OCI-LY7 (cell line): ENCODE results near the gene NRG2.

Experiments
- CTCF ChIP-seq: fragments of 200-600 bp; sonication (generic); conservative IDR thresholded peaks from 2 replicates; pipeline ENCODE4 v1.5.1; 2014; ENCODE audit warnings: mild to moderate bottlenecking, antibody characterized with exemption, low read length, moderate library complexity, mixed read lengths
- EZH2phosphoT487 ChIP-seq: fragments of 200-600 bp; sonication (generic); IDR thresholded peaks from 2 replicates; pipeline ENCODE4 v1.6.1; 2018; ENCODE audit warnings: low read depth, borderline replicate concordance, mild to moderate bottlenecking, mixed run types, antibody characterized with exemption, low read length, moderate library complexity, mixed read lengths

DNA sequence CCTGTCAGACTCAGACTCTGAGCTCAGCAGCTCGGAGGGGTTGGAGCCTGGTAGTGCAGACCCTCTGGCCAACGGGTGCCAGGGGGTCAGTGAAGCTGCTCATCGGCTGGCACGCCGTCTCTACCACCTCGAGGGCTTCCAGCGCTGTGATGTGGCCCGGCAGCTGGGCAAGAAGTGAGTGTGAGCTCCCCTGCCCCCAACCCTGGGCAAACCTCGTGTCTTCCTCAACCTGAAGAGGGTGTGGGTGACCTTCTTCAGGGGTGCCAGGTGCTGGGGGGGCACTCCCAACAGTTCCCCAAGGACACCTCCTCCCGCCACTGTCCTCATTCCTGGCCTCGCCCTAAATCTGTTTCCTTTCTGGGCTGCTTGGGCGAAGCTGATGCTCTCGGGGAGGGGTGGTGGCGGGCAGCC, 228.9 kb downstream of the NRG2 start:
- TF ChIP-seq EZH2phosphoT487 (no peak), CTCF (no peak)
